ENCODE results near the gene GNL3.

- TF ChIP-seq POLR2A (IDR thresholded peaks at IDR 0.05; ENCODE audit: low read length) (no peak), GATA1 (IDR thresholded peaks at IDR 0.05; ENCODE audit: low read depth, low read length) (no peak)
Measured at GRCh38 chr3:52743721-52744120, 57.9 kb downstream of the GNL3 start.
